Astrocyte (in vitro differentiated cells and primary cell): ENCODE measurements around the gene EYS.

Experiments
- CTCF ChIP-seq: IDR thresholded peaks from 2 replicates; pipeline ENCODE4 v1.5.1; 2011; ENCODE audit warnings: low read depth, mild to moderate bottlenecking, inconsistent platforms, low read length, moderate library complexity; ENCODE audit not compliant: insufficient read depth
- EZH2 ChIP-seq: IDR thresholded peaks from 2 replicates; pipeline ENCODE4 v1.6.1; 2012; ENCODE audit warnings: mild to moderate bottlenecking, low read length, inconsistent platforms; ENCODE audit not compliant: insufficient read depth

GRCh38 chr6:64889144-64889543 lies 817.9 kb downstream of the EYS start:
- TF ChIP-seq EZH2 (no peak), CTCF (no peak)
